HEK293 (cell line): ENCODE data around the gene SMIM41.

Source experiments
- BCL11B ChIP-seq: fragments of 450-650 bp; formaldehyde crosslinking; IDR thresholded peaks from 2 replicates; pipeline ENCODE4 v1.5.1; 2016; ENCODE audit warnings: low read depth, missing biosample characterization, missing genetic modification characterization
- CTCF ChIP-seq: fragments of 450-650 bp; formaldehyde crosslinking; IDR thresholded peaks from 2 replicates; pipeline ENCODE4 v1.5.1; 2016; ENCODE audit warnings: missing biosample characterization, missing genetic modification characterization
- KLF16 ChIP-seq: fragments of 450-650 bp; formaldehyde crosslinking; IDR thresholded peaks from 2 replicates; pipeline ENCODE4 v1.5.1; 2017; ENCODE audit warnings: missing biosample characterization, missing genetic modification characterization
- SP3 ChIP-seq: fragments of 450-650 bp; formaldehyde crosslinking; IDR thresholded peaks from 2 replicates; pipeline ENCODE4 v1.5.1; 2016; ENCODE audit warnings: missing biosample characterization, missing genetic modification characterization
- ZBTB21 ChIP-seq: fragments of 450-650 bp; formaldehyde crosslinking; IDR thresholded peaks from 2 replicates; pipeline ENCODE4 v1.5.1; 2017; ENCODE audit warnings: missing biosample characterization, missing genetic modification characterization
- ZNF114 ChIP-seq: fragments of 450-650 bp; formaldehyde crosslinking; IDR thresholded peaks from 2 replicates; pipeline ENCODE4 v1.5.0; 2017; ENCODE audit warnings: missing biosample characterization, missing genetic modification characterization
- ZNF274 ChIP-seq, 2 experiments: fragments of 200-500 bp in 1 of 2; fragments of 450-650 bp in 1 of 2; sonication (Bioruptor generic) in 1 of 2; formaldehyde crosslinking in 1 of 2; IDR thresholded peaks; 2 replicates each; pipeline versions ENCODE4 v1.5.1 to v1.6.1; 2014 to 2016; ENCODE audit warnings: borderline replicate concordance in 1 of 2, inconsistent platforms in 1 of 2, low read length in 1 of 2, missing biosample characterization in 1 of 2, missing genetic modification characterization in 1 of 2
- ZNF280D ChIP-seq: fragments of 450-650 bp; formaldehyde crosslinking; IDR thresholded peaks from 2 replicates; pipeline ENCODE4 v1.5.1; 2016; ENCODE audit warnings: missing biosample characterization, missing genetic modification characterization
- ZNF311 ChIP-seq: fragments of 450-650 bp; formaldehyde crosslinking; IDR thresholded peaks from 2 replicates; pipeline ENCODE4 v1.5.1; 2017; ENCODE audit warnings: missing biosample characterization, missing genetic modification characterization, borderline replicate concordance
- ZNF639 ChIP-seq: fragments of 450-650 bp; formaldehyde crosslinking; IDR thresholded peaks from 2 replicates; pipeline ENCODE4 v1.5.1; 2016; ENCODE audit warnings: missing biosample characterization, missing genetic modification characterization
- ZNF658 ChIP-seq: fragments of 450-650 bp; formaldehyde crosslinking; IDR thresholded peaks from 2 replicates; pipeline ENCODE4; 2016; ENCODE audit warnings: missing biosample characterization, missing genetic modification characterization
- ZNF664 ChIP-seq: fragments of 450-650 bp; formaldehyde crosslinking; IDR thresholded peaks from 2 replicates; pipeline ENCODE4 v1.5.1; 2016; ENCODE audit warnings: missing biosample characterization, missing genetic modification characterization

GRCh38 chr12:52082988-52083637 lies 3.6 kb downstream of the SMIM41 start:
- TF ChIP-seq ZNF274 (IDR thresholded peaks at IDR 0.05; ENCODE audit: low read length): no peak
- no peak for TF ChIP-seq ZNF274 (tag by site-specific recombination; IDR thresholded peaks at IDR 0.05; ENCODE audit: borderline replicate concordance)
- peak; percentile 85 for TF ChIP-seq CTCF (tag by site-specific recombination)
- no peak for TF ChIP-seq ZNF664 (tag by site-specific recombination)
- no peak for TF ChIP-seq SP3 (tag by site-specific recombination)
- TF ChIP-seq ZNF639 (tag by site-specific recombination): no peak
- TF ChIP-seq ZBTB21 (tag by site-specific recombination): no peak
- no peak for TF ChIP-seq ZNF114 (tag by site-specific recombination)
- no peak for TF ChIP-seq KLF16 (tag by site-specific recombination)
- TF ChIP-seq ZNF658 (tag by site-specific recombination): no peak
- no peak for TF ChIP-seq ZNF280D (tag by site-specific recombination)
- no peak for TF ChIP-seq ZNF311
- TF ChIP-seq BCL11B (tag by site-specific recombination): no peak
